ENCODE data around the gene CLASP1.
"Not testable (repeated sequence)": the region's sequence is repeated elsewhere in the genome, so short reads cannot be mapped to it uniquely, and the experiment has no call there.

The CLASP1 gene

GRCh38 chr2:121340926-121341325 is 308.3 kb downstream of the CLASP1 start:
- DNase-seq = no peak

- DNase-seq = no peak
These were observed 311.0 kb downstream of the CLASP1 start for GRCh38 chr2:121338281-121338680.

GRCh38 chr2:121336528-121337294 is 312.6 kb downstream of the CLASP1 start:
- no peak for DNase-seq

- DNase-seq = no peak
These were observed 313.7 kb downstream of the CLASP1 start for GRCh38 chr2:121335294-121336290.

- no peak for DNase-seq
These were observed 314.5 kb downstream of the CLASP1 start for GRCh38 chr2:121334581-121335293.

- no peak for DNase-seq
These were observed 315.3 kb downstream of the CLASP1 start for GRCh38 chr2:121333834-121334558.

- DNase-seq = no peak
These were observed 316.0 kb downstream of the CLASP1 start for GRCh38 chr2:121333231-121333630.

- DNase-seq = not testable (repeated sequence)
These were observed 317.9 kb downstream of the CLASP1 start for GRCh38 chr2:121331324-121331723.

GRCh38 chr2:121330921-121331320 is 318.3 kb downstream of the CLASP1 start:
- no peak for DNase-seq

GRCh38 chr2:121329786-121330185 is 319.5 kb downstream of the CLASP1 start:
- DNase-seq = no peak

- no peak for DNase-seq
These were observed 322.6 kb downstream of the CLASP1 start for GRCh38 chr2:121326628-121327027.

- DNase-seq = no peak
These were observed 324.7 kb downstream of the CLASP1 start for GRCh38 chr2:121324601-121325000.

- DNase-seq = no peak
These were observed 327.8 kb downstream of the CLASP1 start for GRCh38 chr2:121321476-121321875.

GRCh38 chr2:121319941-121320340 is 329.3 kb downstream of the CLASP1 start:
- no peak for DNase-seq

GRCh38 chr2:121316986-121317385 is 332.3 kb downstream of the CLASP1 start:
- no peak for DNase-seq

GRCh38 chr2:121313701-121314100 is 335.6 kb downstream of the CLASP1 start:
- DNase-seq = not testable (repeated sequence)

- DNase-seq = no peak
These were observed 339.5 kb downstream of the CLASP1 start for GRCh38 chr2:121309801-121310200.

GRCh38 chr2:121309323-121309722 is 339.9 kb downstream of the CLASP1 start:
- DNase-seq = no peak

- no peak for DNase-seq
These were observed 342.2 kb downstream of the CLASP1 start for GRCh38 chr2:121307048-121307447.

GRCh38 chr2:121304941-121305340 is 344.3 kb downstream of the CLASP1 start:
- DNase-seq = no peak

- no peak for DNase-seq
These were observed 345.6 kb downstream of the CLASP1 start for GRCh38 chr2:121303531-121304263.

- not testable (repeated sequence) for DNase-seq
These were observed 348.1 kb downstream of the CLASP1 start for GRCh38 chr2:121301190-121301589.

All from NCI-H2171 (cell line).